ENCODE data around the gene PHOSPHO1. TPM values are rescaled to one million over a fixed set of nuclear protein-coding genes. Genes with fewer than 3 reads are reported as not detected.
A peak's percentile ranks its signal among the peaks of the same experiment; 100 is the strongest.

The PHOSPHO1 gene
- total RNA-seq, 1 donor from 2014 or later: 1.7 TPM

- Histone ChIP-seq H3K27ac (peak within 1 kb of the TSS; percentile 84), H3K36me3 (no peaks in the 10 kb centered on the region), H3K27me3 (peaks cover 5% of the 10 kb centered on the region), H3K4me3 (peak within 1 kb of the TSS; percentile 58), H3K9me3 (no peaks in the 10 kb centered on the region), H3K4me1 (peaks cover 27% of the 10 kb centered on the region)
- intact Hi-C loops (cut with DNase I): no loop called here
- TF ChIP-seq CTCF (IDR thresholded peaks at IDR 0.05): no peak
- ATAC-seq (peak; percentile 74), DNase-seq (no peak)
Observed at GRCh38 chr17:49210158-49211029, 20.2 kb downstream of the PHOSPHO1 start, which contains the start of the genes ABI3 and GNGT2. Gene ABI3, plus strand, starts transcription at chr17:49210707. Its CDS starts 18 bp downstream, at chr17:49210725. Gene GNGT2, minus strand, starts transcription at chr17:49210574. Its CDS starts 3,152 bp downstream, at chr17:49207422.

GRCh38 chr17:49209061-49209571, 21.5 kb downstream of the PHOSPHO1 start:
- TF ChIP-seq CTCF (IDR thresholded peaks at IDR 0.05): no peak
- Histone ChIP-seq H3K9me3 (no peaks in the 10 kb centered on the region), H3K4me3 (peak overlapping the region; percentile 58), H3K27ac (peak overlapping the region; percentile 84), H3K27me3 (peaks cover 5% of the 10 kb centered on the region), H3K36me3 (no peaks in the 10 kb centered on the region), H3K4me1 (peaks cover 17% of the 10 kb centered on the region)
- DNase-seq (no peak), ATAC-seq (no peak)
- intact Hi-C loops (cut with DNase I): no loop called here

- DNase-seq (no peak), ATAC-seq (no peak)
- intact Hi-C loops (cut with DNase I): no loop called here
- no peak overlapping the region for H3K4me3 ChIP-seq
- TF ChIP-seq CTCF (IDR thresholded peaks at IDR 0.05): no peak
- H3K9me3 ChIP-seq: no peaks in the 10 kb centered on the region
- H3K4me1 ChIP-seq: peaks cover 3% of the 10 kb centered on the region
- H3K27me3 ChIP-seq: peaks cover 5% of the 10 kb centered on the region
- no peaks in the 10 kb centered on the region for H3K36me3 ChIP-seq
- no peak overlapping the region for H3K27ac ChIP-seq
Observed at GRCh38 chr17:49204516-49204915, 26.1 kb downstream of the PHOSPHO1 start.

GRCh38 chr17:49203796-49204195, 26.8 kb downstream of the PHOSPHO1 start:
- no peaks in the 10 kb centered on the region for H3K27me3 ChIP-seq
- DNase-seq: no peak
- TF ChIP-seq CTCF (IDR thresholded peaks at IDR 0.05): no peak
- no peak overlapping the region for H3K27ac ChIP-seq
- ATAC-seq: no peak
- no peak overlapping the region for H3K4me3 ChIP-seq
- H3K4me1 ChIP-seq: no peaks in the 10 kb centered on the region
- H3K36me3 ChIP-seq: no peaks in the 10 kb centered on the region
- intact Hi-C loops (cut with DNase I): no loop called here
- no peaks in the 10 kb centered on the region for H3K9me3 ChIP-seq

- DNase-seq (peak; percentile 26), ATAC-seq (no peak)
- intact Hi-C loops (cut with DNase I): no loop called here
- H3K27ac ChIP-seq: no peak overlapping the region
- H3K36me3 ChIP-seq: no peaks in the 10 kb centered on the region
- H3K27me3 ChIP-seq: no peaks in the 10 kb centered on the region
- no peaks in the 10 kb centered on the region for H3K4me1 ChIP-seq
- no peak for TF ChIP-seq CTCF (IDR thresholded peaks at IDR 0.05)
- H3K4me3 ChIP-seq: no peak overlapping the region
- no peaks in the 10 kb centered on the region for H3K9me3 ChIP-seq
Observed at GRCh38 chr17:49201481-49201927, 29.1 kb downstream of the PHOSPHO1 start.

All from upper lobe of right lung (tissue), 1 donor.